ENCODE measurements around the gene GDAP2. TPM values are rescaled to one million over a fixed set of nuclear protein-coding genes. Genes with fewer than 3 reads are reported as not detected.

GDAP2 gene
- total RNA-seq, 4 donors from 2014 or later = 9.1 to 25.0 (median 16.2) TPM

DNA sequence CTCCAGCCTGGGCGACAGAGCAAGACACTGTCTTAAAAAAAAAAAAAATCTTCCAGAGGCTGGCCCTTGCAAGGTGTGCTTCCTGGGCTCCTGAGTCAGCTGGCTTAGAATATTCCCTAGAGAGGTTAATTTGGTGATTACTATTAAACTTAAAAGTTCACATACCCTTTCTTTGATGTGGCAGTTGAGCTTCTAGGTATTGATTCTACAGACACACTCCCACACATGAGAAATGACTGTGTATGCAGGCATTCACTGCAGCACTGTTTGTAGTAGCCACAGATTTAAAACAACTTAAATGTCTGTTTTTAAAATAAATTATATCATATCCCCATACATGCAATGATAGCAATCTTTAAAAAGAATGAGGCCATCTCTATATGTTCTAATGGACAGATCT, 93.4 kb downstream of the GDAP2 start:
- WGBS, 2 donors = 90 to 100% methylated on average over 1 of the region's 1 CpG
- H3K9me3 ChIP-seq = no peaks in the 10 kb centered on the region
- H3K4me1 ChIP-seq = no peaks in the 10 kb centered on the region
- intact Hi-C loops (cut with DNase I) = no loop called here
- no peak overlapping the region for H3K27ac ChIP-seq
- TF ChIP-seq CTCF (IDR thresholded peaks at IDR 0.05) (no peak), POLR2A (IDR thresholded peaks at IDR 0.05) (no peak)
- H3K36me3 ChIP-seq = no peaks in the 10 kb centered on the region
- no peaks in the 10 kb centered on the region for H3K27me3 ChIP-seq
- DNase-seq = no peak
- H3K4me3 ChIP-seq = no peak overlapping the region

GRCh38 chr1:117834416-117834815, 95.0 kb downstream of the GDAP2 start:
- no peak for DNase-seq
- intact Hi-C loops (cut with DNase I) = no loop called here
- Histone ChIP-seq H3K4me1 (no peaks in the 10 kb centered on the region), H3K36me3 (no peaks in the 10 kb centered on the region), H3K27ac (no peak overlapping the region), H3K4me3 (no peak overlapping the region), H3K27me3 (no peaks in the 10 kb centered on the region), H3K9me3 (no peaks in the 10 kb centered on the region)
- 71 to 76% methylated on average over 4 of the region's 4 CpGs for WGBS, 2 donors
- no peak for TF ChIP-seq POLR2A (IDR thresholded peaks at IDR 0.05)
- TF ChIP-seq CTCF (IDR thresholded peaks at IDR 0.05) = no peak

GRCh38 chr1:117832453-117832852, 97.0 kb downstream of the GDAP2 start:
- peaks cover 0 to 7% (median 6%) of the 10 kb centered on the region in 3 donors for H3K4me1 ChIP-seq
- H3K27ac ChIP-seq = no peak overlapping the region
- DNase-seq = no peak
- no peaks in the 10 kb centered on the region for H3K9me3 ChIP-seq
- H3K36me3 ChIP-seq = no peaks in the 10 kb centered on the region
- H3K27me3 ChIP-seq = no peaks in the 10 kb centered on the region
- H3K4me3 ChIP-seq = no peak overlapping the region
- intact Hi-C loops (cut with DNase I) = no loop called here
- TF ChIP-seq CTCF (IDR thresholded peaks at IDR 0.05) (no peak), POLR2A (IDR thresholded peaks at IDR 0.05) (no peak)

DNA sequence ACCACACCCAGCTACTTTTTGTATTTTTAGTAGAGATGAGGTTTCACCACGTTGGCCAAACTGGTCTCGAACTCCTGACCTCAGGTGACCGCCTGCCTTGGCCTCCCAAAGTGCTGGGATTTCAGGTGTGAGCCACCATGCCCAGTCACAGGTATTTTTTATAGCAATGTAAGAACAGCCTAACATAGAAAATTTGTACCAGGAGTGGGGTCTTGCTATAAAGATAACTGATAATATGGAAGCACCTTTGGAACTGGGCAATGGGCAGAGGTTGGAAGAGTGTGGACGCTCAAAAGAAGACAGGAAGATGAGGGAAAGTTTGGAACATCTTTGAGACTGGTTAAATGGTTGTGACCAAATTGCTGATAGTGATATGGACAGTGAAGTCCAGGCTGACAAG, 99.2 kb downstream of the GDAP2 start:
- Histone ChIP-seq H3K4me1 (peaks cover 7 to 29% (median 24%) of the 10 kb centered on the region in 3 donors), H3K9me3 (no peaks in the 10 kb centered on the region), H3K27ac (no peak overlapping the region), H3K4me3 (no peak overlapping the region), H3K36me3 (no peaks in the 10 kb centered on the region), H3K27me3 (no peaks in the 10 kb centered on the region)
- intact Hi-C loops (cut with DNase I) = no loop called here
- TF ChIP-seq CTCF (IDR thresholded peaks at IDR 0.05) = no peak
- no peak for TF ChIP-seq POLR2A (IDR thresholded peaks at IDR 0.05)
- WGBS, 2 donors = 66 to 96% methylated on average over 3 to 4 of the region's 4 CpGs
- DNase-seq = no peak

DNA sequence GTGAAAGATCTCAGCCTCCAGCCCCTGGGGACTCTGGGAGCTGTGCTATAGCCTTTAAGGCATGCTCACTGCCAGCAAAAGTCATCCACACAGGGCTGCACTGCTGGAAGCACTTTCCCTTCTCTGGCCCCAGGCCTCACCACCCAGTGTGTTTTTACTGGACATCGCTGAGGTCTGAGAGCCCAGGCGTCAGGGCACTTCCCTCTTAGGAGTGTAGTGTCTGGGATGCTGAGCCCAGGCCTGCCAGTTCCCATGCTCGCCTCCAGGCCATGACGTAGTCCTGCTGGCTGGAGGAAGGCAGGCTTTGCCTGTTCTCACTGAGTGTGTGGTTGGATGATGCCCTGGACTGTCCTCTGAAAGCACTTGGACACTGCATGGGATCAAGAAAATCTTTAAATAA, 101.2 kb downstream of the GDAP2 start:
- Histone ChIP-seq H3K27ac (peak overlapping the region in 1 of 4 donors; percentile 67), H3K9me3 (no peaks in the 10 kb centered on the region), H3K4me1 (peaks cover 7 to 39% (median 31%) of the 10 kb centered on the region in 3 donors), H3K36me3 (no peaks in the 10 kb centered on the region), H3K4me3 (no peak overlapping the region), H3K27me3 (no peaks in the 10 kb centered on the region)
- intact Hi-C loops (cut with DNase I) = no loop called here
- TF ChIP-seq CTCF (IDR thresholded peaks at IDR 0.05) = no peak
- no peak for TF ChIP-seq POLR2A (IDR thresholded peaks at IDR 0.05)
- no peak for DNase-seq
- 64 to 87% methylated on average over 4 of the region's 4 CpGs for WGBS, 2 donors
